Caco-2 (cell line): ENCODE data around the gene SAMD4A. TPM values are rescaled to one million over a fixed set of nuclear protein-coding genes. Genes with fewer than 3 reads are reported as not detected.

Experiments used
- BruUV-seq: library from RNA; stranded (reverse); fragments of 400-500 nt; replicated peaks from 2 replicates; lab custom pipeline; 2021; lab: Mats Ljungman, UMichigan
- CTCF ChIA-PET: fragments of 300-600 bp; sonication (Branson Sonifier 250); formaldehyde crosslinking; loops from one replicate; lab custom pipeline; 2022; ENCODE audit warnings: antibody characterized with exemption; lab: Charles Lee
- POLR2A ChIA-PET: fragments of 300-600 bp; sonication (Branson Sonifier 250); formaldehyde crosslinking; loops from one replicate; lab custom pipeline; 2022; ENCODE audit warnings: antibody characterized with exemption; lab: Charles Lee
- DNase-seq, 2 experiments: peaks; one replicate each; pipeline versions ENCODE4 v3.0.0 to v3.0.0-alpha.2; 2020 to 2022
- H3K27me3 ChIP-seq: replicated peaks from 2 replicates; pipeline ENCODE4 v1.6.0; 2011; ENCODE audit warnings: low read length; ENCODE audit not compliant: control insufficient read depth, insufficient read depth
- H3K36me3 ChIP-seq: 2 replicates; pipeline ENCODE4 v1.5.1; 2011; ENCODE audit warnings: low read length; ENCODE audit not compliant: control insufficient read depth, insufficient read depth
- H3K4me1 ChIP-seq: fragments of 250-450 bp; sonication (Bioruptor Pico); 2 replicates; pipeline ENCODE4 v1.5.1; 2020; ENCODE audit warnings: mild to moderate bottlenecking
- H3K4me3 ChIP-seq: 2 replicates; pipeline ENCODE4 v1.5.1; 2011; ENCODE audit warnings: low read depth, mild to moderate bottlenecking, control low read depth, low read length
- H3K9me3 ChIP-seq: fragments of 250-450 bp; sonication (Bioruptor Pico); 2 replicates; pipeline ENCODE4 v1.5.1; 2020; ENCODE audit warnings: mild to moderate bottlenecking, moderate library complexity
- H3K27ac Mint-ChIP-seq: one replicate; pipeline ENCODE4 v1.8.0; 2022; ENCODE audit warnings: mixed read lengths; ENCODE audit not compliant: unreplicated experiment
- H3K27me3 Mint-ChIP-seq: one replicate; pipeline ENCODE4 v1.8.0; 2022; ENCODE audit warnings: mixed read lengths; ENCODE audit not compliant: insufficient read depth, unreplicated experiment
- H3K36me3 Mint-ChIP-seq: one replicate; pipeline ENCODE4 v1.8.0; 2022; ENCODE audit warnings: mild to moderate bottlenecking, mixed read lengths; ENCODE audit not compliant: insufficient read depth, unreplicated experiment
- H3K4me1 Mint-ChIP-seq: one replicate; pipeline ENCODE4 v1.8.0; 2022; ENCODE audit warnings: low read depth, mixed read lengths; ENCODE audit not compliant: unreplicated experiment
- H3K4me3 Mint-ChIP-seq: one replicate; pipeline ENCODE4 v1.8.0; 2022; ENCODE audit warnings: mild to moderate bottlenecking, moderate library complexity, mixed read lengths; ENCODE audit not compliant: unreplicated experiment
- H3K9me3 Mint-ChIP-seq: one replicate; pipeline ENCODE4 v1.8.0; 2022; ENCODE audit warnings: mixed read lengths; ENCODE audit not compliant: unreplicated experiment
- intact Hi-C: fragments of 100-400 bp; cut with micrococcal nuclease; formaldehyde crosslinking; loops from one replicate; pipeline ENCODE4 v1.10.0; 2022; ENCODE audit not compliant: unreplicated experiment
- total RNA-seq: library from RNA; stranded (reverse); gene quantifications from 2 replicates; pipeline ENCODE4 v1.2.3, GENCODE V29; 2022
- TF ChIP-seq, protein P1 (sequence below), 2 experiments: fragments of 200-600 bp in 1 of 2; IDR thresholded peaks; 1 replicate in 1 of 2; 2 replicates in 1 of 2; pipeline versions ENCODE4 v1.5.1 to v1.8.0; 2011 to 2022; ENCODE audit warnings: antibody characterized with exemption in 1 of 2, control low read depth in 1 of 2, inconsistent platforms in 1 of 2, low read depth in 1 of 2, low read length in 1 of 2, mild to moderate bottlenecking in 1 of 2, moderate library complexity in 1 of 2; ENCODE audit not compliant: insufficient read depth in 1 of 2, severe bottlenecking in 1 of 2, unreplicated experiment in 1 of 2

Gene SAMD4A
- total RNA-seq, 1 experiment from 2014 or later = 60.8 TPM

DNA sequence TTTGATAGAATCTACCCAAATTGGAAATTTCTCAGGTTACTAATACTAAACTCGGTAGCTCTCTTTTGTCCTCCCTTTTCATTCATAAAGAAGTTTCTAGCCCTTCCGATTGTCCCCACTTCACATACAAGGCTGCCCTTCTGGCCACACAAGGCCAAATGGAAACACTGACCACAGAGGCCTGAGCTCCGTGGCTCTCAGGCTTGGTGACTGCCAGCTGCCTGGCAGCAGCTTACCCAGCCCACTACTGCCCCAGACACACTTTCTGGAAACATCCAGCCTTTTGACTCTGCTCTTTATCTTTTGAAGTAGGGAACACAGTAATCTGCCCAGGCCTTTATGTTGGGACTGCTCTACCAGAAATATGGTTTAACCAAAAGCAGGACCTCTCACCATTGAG, 168.5 kb downstream of the SAMD4A start:
- peaks cover 50% of the 10 kb centered on the region for H3K36me3 Mint-ChIP-seq
- Histone ChIP-seq H3K36me3 (no peaks in the 10 kb centered on the region; the same call in 1 of the 2 replicates), H3K27me3 (no peaks in the 10 kb centered on the region), H3K4me1 (peaks cover 1% of the 10 kb centered on the region), H3K9me3 (no peaks in the 10 kb centered on the region), H3K4me3 (no peak overlapping the region)
- DNase-seq = no peak
- CTCF ChIA-PET = no interaction called here
- BruUV-seq = no TSS peak
- H3K9me3 Mint-ChIP-seq = no peaks in the 10 kb centered on the region
- no peak overlapping the region for H3K27ac Mint-ChIP-seq
- POLR2A ChIA-PET = no interaction called here
- H3K4me1 Mint-ChIP-seq = no peaks in the 10 kb centered on the region
- H3K27me3 Mint-ChIP-seq = no peaks in the 10 kb centered on the region
- TF ChIP-seq, protein P1, sequence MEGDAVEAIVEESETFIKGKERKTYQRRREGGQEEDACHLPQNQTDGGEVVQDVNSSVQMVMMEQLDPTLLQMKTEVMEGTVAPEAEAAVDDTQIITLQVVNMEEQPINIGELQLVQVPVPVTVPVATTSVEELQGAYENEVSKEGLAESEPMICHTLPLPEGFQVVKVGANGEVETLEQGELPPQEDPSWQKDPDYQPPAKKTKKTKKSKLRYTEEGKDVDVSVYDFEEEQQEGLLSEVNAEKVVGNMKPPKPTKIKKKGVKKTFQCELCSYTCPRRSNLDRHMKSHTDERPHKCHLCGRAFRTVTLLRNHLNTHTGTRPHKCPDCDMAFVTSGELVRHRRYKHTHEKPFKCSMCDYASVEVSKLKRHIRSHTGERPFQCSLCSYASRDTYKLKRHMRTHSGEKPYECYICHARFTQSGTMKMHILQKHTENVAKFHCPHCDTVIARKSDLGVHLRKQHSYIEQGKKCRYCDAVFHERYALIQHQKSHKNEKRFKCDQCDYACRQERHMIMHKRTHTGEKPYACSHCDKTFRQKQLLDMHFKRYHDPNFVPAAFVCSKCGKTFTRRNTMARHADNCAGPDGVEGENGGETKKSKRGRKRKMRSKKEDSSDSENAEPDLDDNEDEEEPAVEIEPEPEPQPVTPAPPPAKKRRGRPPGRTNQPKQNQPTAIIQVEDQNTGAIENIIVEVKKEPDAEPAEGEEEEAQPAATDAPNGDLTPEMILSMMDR (IDR thresholded peaks at IDR 0.05; ENCODE audit: insufficient read depth in 1 of 2, low read depth in 1 of 2, low read length in 1 of 2, severe bottlenecking in 1 of 2, unreplicated experiment in 1 of 2) = no peak
- intact Hi-C loops = no loop called here
- no peak overlapping the region for H3K4me3 Mint-ChIP-seq

DNA sequence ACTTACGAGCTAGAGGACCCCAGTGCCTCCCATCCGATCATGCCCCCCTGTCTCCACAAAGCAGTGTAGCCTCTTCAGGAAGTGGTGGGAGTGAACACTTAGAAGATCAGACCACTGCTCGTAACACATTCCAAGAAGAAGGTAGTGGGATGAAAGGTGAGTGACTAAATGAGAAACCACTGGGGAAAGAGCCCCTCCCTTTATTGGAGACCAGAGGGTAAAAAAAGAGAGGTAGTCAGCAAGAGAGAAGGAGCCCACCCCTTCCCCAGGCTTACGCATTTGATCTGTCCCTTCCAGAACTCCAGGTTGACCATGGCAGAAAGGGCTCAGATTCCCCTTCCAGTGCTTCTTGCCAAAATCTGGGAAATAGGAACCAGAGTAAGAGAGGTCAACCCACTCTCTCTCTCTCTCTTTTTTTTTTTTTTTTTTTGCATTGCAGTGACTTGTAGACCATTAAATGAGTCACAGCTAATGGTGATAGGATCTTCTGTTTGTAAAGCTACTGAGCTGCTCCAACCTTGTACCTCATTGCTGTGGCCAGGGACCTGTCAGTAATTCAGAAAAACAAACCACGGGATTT, 170.3 kb downstream of the SAMD4A start:
- intact Hi-C loops = no loop called here
- Mint-ChIP-seq H3K27ac (no peak overlapping the region), H3K27me3 (no peaks in the 10 kb centered on the region), H3K36me3 (peaks cover 66% of the 10 kb centered on the region), H3K9me3 (no peaks in the 10 kb centered on the region), H3K4me1 (no peaks in the 10 kb centered on the region), H3K4me3 (no peak overlapping the region)
- POLR2A ChIA-PET = no interaction called here
- TF ChIP-seq, protein P1 (IDR thresholded peaks at IDR 0.05; ENCODE audit: insufficient read depth in 1 of 2, low read depth in 1 of 2, low read length in 1 of 2, severe bottlenecking in 1 of 2, unreplicated experiment in 1 of 2) = no peak
- Histone ChIP-seq H3K36me3 (no peaks in the 10 kb centered on the region; the same call in 1 of the 2 replicates), H3K4me3 (no peak overlapping the region), H3K9me3 (no peaks in the 10 kb centered on the region), H3K27me3 (no peaks in the 10 kb centered on the region), H3K4me1 (no peaks in the 10 kb centered on the region)
- CTCF ChIA-PET = no interaction called here
- no peak for DNase-seq
- no TSS peak for BruUV-seq

DNA sequence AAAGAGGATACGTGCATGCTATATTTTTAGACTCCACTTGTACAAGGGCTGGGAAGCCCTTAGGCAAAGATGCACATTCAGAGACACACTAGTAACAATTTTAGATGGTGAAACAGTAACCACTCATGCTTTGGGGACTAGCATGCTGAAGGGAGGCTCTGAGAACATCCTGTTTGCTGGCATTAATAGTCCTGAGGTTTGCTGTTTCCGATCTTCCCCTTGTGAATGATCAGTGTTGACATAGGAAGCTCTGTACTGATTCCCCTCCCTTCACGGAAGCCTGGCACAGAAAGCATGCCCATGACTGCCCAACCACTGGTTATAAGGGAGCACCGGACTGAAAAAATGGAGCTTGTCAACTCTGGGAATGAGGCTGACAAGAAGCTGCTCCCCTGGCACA, 171.1 kb downstream of the SAMD4A start:
- POLR2A ChIA-PET = interaction anchor here (0.6 kb wide), 1 partner anchor 107 kb away, joined by 4 read pairs; no protein-coding TSS in a partner anchor
- intact Hi-C loops = no loop called here

More for the DNA sequence above, 171.1 kb downstream of the SAMD4A start:
- no TSS peak for BruUV-seq
- no peaks in the 10 kb centered on the region for H3K4me1 Mint-ChIP-seq
- Histone ChIP-seq H3K36me3 (no peaks in the 10 kb centered on the region; the same call in 1 of the 2 replicates), H3K9me3 (no peaks in the 10 kb centered on the region), H3K27me3 (no peaks in the 10 kb centered on the region), H3K4me1 (no peaks in the 10 kb centered on the region), H3K4me3 (no peak overlapping the region)
- peaks cover 71% of the 10 kb centered on the region for H3K36me3 Mint-ChIP-seq
- H3K4me3 Mint-ChIP-seq = no peak overlapping the region
- no peaks in the 10 kb centered on the region for H3K9me3 Mint-ChIP-seq
- CTCF ChIA-PET = no interaction called here
- no peaks in the 10 kb centered on the region for H3K27me3 Mint-ChIP-seq
- no peak overlapping the region for H3K27ac Mint-ChIP-seq
- no peak for DNase-seq
- TF ChIP-seq, protein P1 (IDR thresholded peaks at IDR 0.05; ENCODE audit: insufficient read depth in 1 of 2, low read depth in 1 of 2, low read length in 1 of 2, severe bottlenecking in 1 of 2, unreplicated experiment in 1 of 2) = no peak
